HG03066 (cell line): ENCODE measurements around the gene EXD3.

Source experiments
- ATAC-seq: cut with Tn5 transposase; IDR thresholded peaks from one replicate; pipeline ENCODE4 v1.9.1; 2021; ENCODE audit warnings: low read depth; ENCODE audit not compliant: unreplicated experiment

The EXD3 gene

GRCh38 chr9:137367506-137368430, 55.2 kb downstream of the EXD3 start:
- ATAC-seq: no peak

GRCh38 chr9:137366891-137367381, 56.0 kb downstream of the EXD3 start:
- ATAC-seq: no peak

- no peak for ATAC-seq
Observed at GRCh38 chr9:137366445-137366810, 56.5 kb downstream of the EXD3 start.

GRCh38 chr9:137365552-137366444, 57.2 kb downstream of the EXD3 start:
- no peak for ATAC-seq

- no peak for ATAC-seq
Observed at GRCh38 chr9:137365056-137365455, 57.9 kb downstream of the EXD3 start.

- ATAC-seq: no peak
Observed at GRCh38 chr9:137359850-137360249, 63.1 kb downstream of the EXD3 start.

GRCh38 chr9:137358126-137358525, 64.8 kb downstream of the EXD3 start:
- ATAC-seq: no peak

GRCh38 chr9:137357166-137357565, 65.8 kb downstream of the EXD3 start:
- no peak for ATAC-seq

- no peak for ATAC-seq
Observed at GRCh38 chr9:137355761-137356365, 67.1 kb downstream of the EXD3 start.

- no peak for ATAC-seq
Observed at GRCh38 chr9:137354845-137355760, 67.9 kb downstream of the EXD3 start.

GRCh38 chr9:137354153-137354844, 68.7 kb downstream of the EXD3 start:
- no peak for ATAC-seq

- no peak for ATAC-seq
Observed at GRCh38 chr9:137353223-137354152, 69.5 kb downstream of the EXD3 start.

- no peak for ATAC-seq
Observed at GRCh38 chr9:137352511-137353222, 70.3 kb downstream of the EXD3 start.

GRCh38 chr9:137351781-137352501, 71.0 kb downstream of the EXD3 start:
- ATAC-seq: no peak

- no peak for ATAC-seq
Observed at GRCh38 chr9:137350696-137351584, 72.0 kb downstream of the EXD3 start.

GRCh38 chr9:137349471-137350033, 73.4 kb downstream of the EXD3 start:
- no peak for ATAC-seq
